Loucy (cell line): ENCODE data around the gene EFNB1.

ENCODE experiments used
- H2AFZ ChIP-seq: fragments of 200-600 bp; sonication (generic); 2 replicates; pipeline ENCODE4 v1.6.0; 2016; ENCODE audit warnings: antibody characterized with exemption, mild to moderate bottlenecking, low read length, moderate library complexity
- H3F3A ChIP-seq: fragments of 200-600 bp; 2 replicates; pipeline ENCODE4 v1.6.0; 2016; ENCODE audit warnings: antibody characterized with exemption, low read depth, mild to moderate bottlenecking
- H3K27me3 ChIP-seq: fragments of 200-600 bp; sonication (generic); 2 replicates; pipeline ENCODE4 v1.6.1; 2014; ENCODE audit warnings: low read length, mild to moderate bottlenecking; ENCODE audit not compliant: insufficient read depth, poor library complexity, severe bottlenecking
- H3K36me3 ChIP-seq: fragments of 200-600 bp; sonication (generic); 2 replicates; pipeline ENCODE4 v1.6.1; 2016; ENCODE audit warnings: low read length; ENCODE audit not compliant: insufficient read depth
- H3K4me1 ChIP-seq: fragments of 200-600 bp; sonication (generic); 2 replicates; pipeline ENCODE4 v1.5.1; 2014; ENCODE audit warnings: low read length, mild to moderate bottlenecking; ENCODE audit not compliant: insufficient read depth, poor library complexity, severe bottlenecking
- H3K4me2 ChIP-seq: fragments of 200-600 bp; sonication (generic); 2 replicates; pipeline ENCODE4 v1.6.0; 2014; ENCODE audit warnings: antibody characterized with exemption, low read length, low read depth, mild to moderate bottlenecking; ENCODE audit not compliant: poor library complexity, severe bottlenecking
- H3K4me3 ChIP-seq: fragments of 200-600 bp; sonication (generic); 2 replicates; pipeline ENCODE4 v1.5.1; 2014; ENCODE audit warnings: low read length, mild to moderate bottlenecking, mixed read lengths; ENCODE audit not compliant: poor library complexity, severe bottlenecking
- H3K79me2 ChIP-seq: fragments of 200-600 bp; sonication (generic); 2 replicates; pipeline ENCODE4 v1.6.1; 2014; ENCODE audit warnings: low read length; ENCODE audit not compliant: insufficient read depth
- H3K9ac ChIP-seq: fragments of 200-600 bp; sonication (generic); 2 replicates; pipeline ENCODE4 v1.6.0; 2014; ENCODE audit warnings: mild to moderate bottlenecking, low read depth, low read length, moderate library complexity; ENCODE audit not compliant: poor library complexity, severe bottlenecking
- H3K9me2 ChIP-seq: fragments of 200-600 bp; sonication (generic); replicated peaks from 2 replicates; pipeline ENCODE4 v1.6.1; 2016; ENCODE audit warnings: low read depth, low read length, mixed read lengths
- H3K9me3 ChIP-seq: fragments of 200-600 bp; sonication (generic); 2 replicates; pipeline ENCODE4 v1.6.1; 2014; ENCODE audit warnings: mild to moderate bottlenecking, antibody characterized with exemption, low read length, low read depth; ENCODE audit not compliant: insufficient read depth
- H4K20me1 ChIP-seq: fragments of 200-600 bp; sonication (generic); 2 replicates; pipeline ENCODE4 v1.6.0; 2014; ENCODE audit warnings: antibody characterized with exemption, low read length, mild to moderate bottlenecking; ENCODE audit not compliant: insufficient read depth, poor library complexity, severe bottlenecking
- EZH2phosphoT487 ChIP-seq: fragments of 200-600 bp; IDR thresholded peaks from 2 replicates; pipeline ENCODE4 v1.6.1; 2018; ENCODE audit warnings: antibody characterized with exemption, mild to moderate bottlenecking, moderate library complexity, borderline replicate concordance
- TF ChIP-seq, protein P1 (sequence below): fragments of 200-600 bp; sonication (generic); conservative IDR thresholded peaks from 2 replicates; pipeline ENCODE4 v1.5.1; 2014; ENCODE audit warnings: mild to moderate bottlenecking, antibody characterized with exemption, low read length

Gene EFNB1

DNA sequence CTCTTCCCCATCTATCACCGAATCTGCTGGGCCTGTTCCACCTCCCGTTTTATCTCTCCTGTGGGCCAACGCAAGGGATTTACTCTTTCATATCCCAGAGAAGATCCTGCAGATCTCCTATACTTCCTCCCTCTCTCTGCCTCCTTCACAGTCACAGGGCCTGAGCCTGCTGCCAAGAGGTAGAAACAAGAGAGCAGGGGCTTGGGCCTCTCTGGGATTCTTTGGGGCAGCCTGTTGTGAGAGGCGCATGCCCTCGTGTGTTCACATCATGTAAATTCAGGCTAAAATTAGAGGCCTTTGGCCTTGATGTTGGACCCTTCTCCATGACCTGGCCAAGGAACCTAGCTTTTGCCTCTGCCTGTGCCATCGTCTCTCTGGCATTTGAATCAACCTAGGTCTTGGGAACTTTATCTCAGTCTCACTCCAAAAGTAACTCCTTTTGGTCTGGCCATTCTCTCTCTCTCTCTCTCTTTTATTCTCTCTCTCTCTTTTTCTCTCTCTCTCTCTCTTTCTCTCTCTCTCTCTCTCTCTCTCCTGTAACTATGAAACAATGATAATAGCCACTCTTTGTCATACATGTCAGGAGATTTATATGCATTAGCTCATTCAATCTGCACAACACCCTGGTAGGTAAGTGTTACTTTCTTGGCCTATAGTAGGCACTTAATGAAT, 20.0 kb upstream of the EFNB1 start:
- TF ChIP-seq, protein P1, sequence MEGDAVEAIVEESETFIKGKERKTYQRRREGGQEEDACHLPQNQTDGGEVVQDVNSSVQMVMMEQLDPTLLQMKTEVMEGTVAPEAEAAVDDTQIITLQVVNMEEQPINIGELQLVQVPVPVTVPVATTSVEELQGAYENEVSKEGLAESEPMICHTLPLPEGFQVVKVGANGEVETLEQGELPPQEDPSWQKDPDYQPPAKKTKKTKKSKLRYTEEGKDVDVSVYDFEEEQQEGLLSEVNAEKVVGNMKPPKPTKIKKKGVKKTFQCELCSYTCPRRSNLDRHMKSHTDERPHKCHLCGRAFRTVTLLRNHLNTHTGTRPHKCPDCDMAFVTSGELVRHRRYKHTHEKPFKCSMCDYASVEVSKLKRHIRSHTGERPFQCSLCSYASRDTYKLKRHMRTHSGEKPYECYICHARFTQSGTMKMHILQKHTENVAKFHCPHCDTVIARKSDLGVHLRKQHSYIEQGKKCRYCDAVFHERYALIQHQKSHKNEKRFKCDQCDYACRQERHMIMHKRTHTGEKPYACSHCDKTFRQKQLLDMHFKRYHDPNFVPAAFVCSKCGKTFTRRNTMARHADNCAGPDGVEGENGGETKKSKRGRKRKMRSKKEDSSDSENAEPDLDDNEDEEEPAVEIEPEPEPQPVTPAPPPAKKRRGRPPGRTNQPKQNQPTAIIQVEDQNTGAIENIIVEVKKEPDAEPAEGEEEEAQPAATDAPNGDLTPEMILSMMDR: peak; percentile 28; the same call in 1 of the 2 replicates
- TF ChIP-seq EZH2phosphoT487: no peak
- H3K4me1 ChIP-seq: no peaks in the 10 kb centered on the region

DNA sequence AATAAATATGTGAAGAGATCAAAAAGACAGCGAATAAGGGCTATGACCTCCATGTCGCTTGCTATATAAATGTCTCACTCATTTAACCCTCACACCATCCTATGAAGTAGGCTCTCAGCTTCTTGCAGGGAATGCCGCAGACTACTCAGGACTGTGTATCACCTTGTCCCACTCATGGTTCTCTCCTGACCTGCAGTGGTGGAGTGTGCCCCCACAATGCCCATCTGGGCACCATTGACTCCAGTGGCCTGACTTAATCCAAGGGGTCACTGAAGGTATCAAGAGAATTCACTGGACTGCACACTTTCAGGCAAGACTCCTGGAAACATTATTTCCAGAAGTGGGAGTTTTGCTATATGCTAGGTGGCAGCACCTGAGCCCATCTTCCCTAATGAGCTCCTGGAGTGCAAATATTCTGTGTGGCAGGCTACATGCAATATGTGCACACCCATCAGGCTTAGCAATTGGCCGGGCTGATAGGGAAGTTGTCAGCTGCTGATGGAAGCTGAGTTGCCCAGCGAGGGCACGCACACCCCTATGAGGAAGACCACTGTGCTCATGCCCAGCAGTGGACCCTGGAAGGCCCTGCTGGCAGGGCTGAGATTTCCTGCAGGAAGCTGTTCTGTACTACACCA, 8.2 kb upstream of the EFNB1 start:
- no peak overlapping the region for H3K4me3 ChIP-seq
- no peak overlapping the region for H3K9ac ChIP-seq
- H2AFZ ChIP-seq: no peak overlapping the region
- no peaks in the 10 kb centered on the region for H3K27me3 ChIP-seq
- H3K79me2 ChIP-seq: no peaks in the 10 kb centered on the region
- H3K9me2 ChIP-seq: no peaks in the 10 kb centered on the region
- no peaks in the 10 kb centered on the region for H3K36me3 ChIP-seq
- no peaks in the 10 kb centered on the region for H3F3A ChIP-seq
- H3K4me2 ChIP-seq: no peak overlapping the region
- TF ChIP-seq EZH2phosphoT487: no peak
- TF ChIP-seq, protein P1: no peak
- H3K9me3 ChIP-seq: no peaks in the 10 kb centered on the region
- H3K4me1 ChIP-seq: no peaks in the 10 kb centered on the region
- no peaks in the 10 kb centered on the region for H4K20me1 ChIP-seq

More for the DNA sequence above, 20.0 kb upstream of the EFNB1 start:
- H3F3A ChIP-seq: no peaks in the 10 kb centered on the region
- H4K20me1 ChIP-seq: no peaks in the 10 kb centered on the region
- H3K36me3 ChIP-seq: no peaks in the 10 kb centered on the region
- no peaks in the 10 kb centered on the region for H3K9me3 ChIP-seq
- H3K4me2 ChIP-seq: no peak overlapping the region
- H3K79me2 ChIP-seq: no peaks in the 10 kb centered on the region
- no peaks in the 10 kb centered on the region for H3K9me2 ChIP-seq
- no peak overlapping the region for H3K9ac ChIP-seq
- H3K4me3 ChIP-seq: no peak overlapping the region
- no peak overlapping the region for H2AFZ ChIP-seq
- no peaks in the 10 kb centered on the region for H3K27me3 ChIP-seq

DNA sequence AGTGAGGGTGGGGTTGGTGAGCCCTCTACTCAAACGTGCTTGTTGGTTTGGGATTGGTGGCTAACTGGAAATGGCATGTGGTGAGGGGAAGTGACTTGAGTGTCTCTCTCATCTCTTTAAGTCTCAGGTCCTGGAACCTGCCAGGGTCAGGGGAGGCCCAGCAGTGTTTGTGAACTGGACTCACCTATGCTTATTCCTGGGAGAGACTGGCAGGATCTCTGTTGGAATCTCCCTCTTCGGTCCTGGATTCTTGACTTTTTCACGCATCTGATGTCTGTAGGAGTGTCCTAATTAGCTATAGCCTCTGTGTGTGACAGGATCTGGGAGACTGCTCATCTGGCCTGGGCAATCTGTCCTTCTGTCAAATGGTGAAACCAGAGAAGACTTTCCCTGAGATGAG, 7.2 kb upstream of the EFNB1 start:
- Histone ChIP-seq H3K79me2 (no peaks in the 10 kb centered on the region), H3K9me3 (no peaks in the 10 kb centered on the region), H2AFZ (no peak overlapping the region), H3F3A (no peaks in the 10 kb centered on the region), H3K36me3 (no peaks in the 10 kb centered on the region), H3K9ac (no peak overlapping the region), H3K4me2 (no peak overlapping the region), H4K20me1 (no peaks in the 10 kb centered on the region), H3K27me3 (no peaks in the 10 kb centered on the region), H3K4me1 (no peaks in the 10 kb centered on the region), H3K9me2 (no peaks in the 10 kb centered on the region), H3K4me3 (no peak overlapping the region)
- no peak for TF ChIP-seq EZH2phosphoT487
- TF ChIP-seq, protein P1: no peak
